HEK293 (cell line): ENCODE data around the gene C13orf46.

Experiments
- CTCF ChIA-PET: fragments of 350-600 bp; formaldehyde crosslinking; extraction: SDS; loops from one replicate; lab custom pipeline; 2021; ENCODE audit warnings: antibody characterized with exemption; lab: Yijun Ruan, JAX
- POLR2A ChIA-PET: fragments of 300-600 bp; formaldehyde crosslinking; extraction: SDS; loops from one replicate; lab custom pipeline; 2020; ENCODE audit warnings: antibody characterized with exemption, inconsistent platforms; lab: Yijun Ruan, JAX
- H3K27ac ChIP-seq: fragments of 200-500 bp; sonication (Bioruptor generic); 2 replicates; pipeline ENCODE4 v1.5.1; 2014; ENCODE audit warnings: low read depth, low read length, control low read depth, inconsistent platforms; ENCODE audit errors: extremely low read depth
- H3K36me3 ChIP-seq, 2 experiments: fragments of 200-500 bp in 1 of 2; sonication (Bioruptor generic) in 1 of 2; 1 replicate in 1 of 2; 2 replicates in 1 of 2; pipeline ENCODE4 v1.5.1; 2014 to 2017; ENCODE audit warnings: inconsistent platforms in 2 of 2, low read length in 2 of 2; ENCODE audit not compliant: control insufficient read depth in 2 of 2, insufficient read depth in 1 of 2
- H3K4me1 ChIP-seq: fragments of 200-500 bp; sonication (Bioruptor generic); 2 replicates; pipeline ENCODE4 v1.5.1; 2014; ENCODE audit warnings: mild to moderate bottlenecking, low read length, inconsistent platforms; ENCODE audit not compliant: control insufficient read depth, insufficient read depth
- H3K4me3 ChIP-seq: 2 replicates; pipeline ENCODE4 v1.5.1; 2011; ENCODE audit warnings: low read depth, mild to moderate bottlenecking, control low read depth, low read length, moderate library complexity
- H3K9me3 ChIP-seq: fragments of 200-500 bp; sonication (Bioruptor generic); 2 replicates; pipeline ENCODE4 v1.5.1; 2014; ENCODE audit warnings: low read depth, low read length, inconsistent platforms; ENCODE audit not compliant: control insufficient read depth, insufficient read depth
- HOXC10 ChIP-seq: sonication (generic); formaldehyde crosslinking; IDR thresholded peaks from 2 replicates; pipeline ENCODE4 v1.8.1; 2023; ENCODE audit warnings: mild to moderate bottlenecking, missing genetic modification reagents
- KLF9 ChIP-seq: fragments of 450-650 bp; formaldehyde crosslinking; IDR thresholded peaks from 2 replicates; pipeline ENCODE4 v1.5.1; 2016; ENCODE audit warnings: missing biosample characterization, missing genetic modification characterization, low read depth
- OVOL3 ChIP-seq: fragments of 450-650 bp; formaldehyde crosslinking; IDR thresholded peaks from 2 replicates; pipeline ENCODE4 v1.5.1; 2016; ENCODE audit warnings: missing biosample characterization, missing genetic modification characterization
- SP7 ChIP-seq: fragments of 450-650 bp; formaldehyde crosslinking; IDR thresholded peaks from 2 replicates; pipeline ENCODE4 v1.5.1; 2016; ENCODE audit warnings: missing biosample characterization, missing genetic modification characterization
- ZBTB10 ChIP-seq: fragments of 450-650 bp; formaldehyde crosslinking; IDR thresholded peaks from 2 replicates; pipeline ENCODE4 v1.5.1; 2016; ENCODE audit warnings: missing biosample characterization, missing genetic modification characterization
- ZBTB17 ChIP-seq: fragments of 450-650 bp; formaldehyde crosslinking; IDR thresholded peaks from 2 replicates; pipeline ENCODE4 v1.5.1; 2016; ENCODE audit warnings: missing biosample characterization, missing genetic modification characterization
- ZBTB48 ChIP-seq: fragments of 450-650 bp; formaldehyde crosslinking; IDR thresholded peaks from 2 replicates; pipeline ENCODE4 v1.5.1; 2016; ENCODE audit warnings: missing biosample characterization, missing genetic modification characterization
- ZFHX2 ChIP-seq: fragments of 450-650 bp; formaldehyde crosslinking; conservative IDR thresholded peaks from 2 replicates; pipeline ENCODE4 v1.5.1; 2016; ENCODE audit warnings: missing biosample characterization, missing genetic modification characterization
- ZFP37 ChIP-seq: fragments of 450-650 bp; formaldehyde crosslinking; IDR thresholded peaks from 2 replicates; pipeline ENCODE4 v1.5.1; 2016; ENCODE audit warnings: missing biosample characterization, missing genetic modification characterization
- ZIC2 ChIP-seq: fragments of 450-650 bp; formaldehyde crosslinking; IDR thresholded peaks from 2 replicates; pipeline ENCODE4 v1.5.1; 2016; ENCODE audit warnings: missing biosample characterization, missing genetic modification characterization
- ZNF280D ChIP-seq: fragments of 450-650 bp; formaldehyde crosslinking; IDR thresholded peaks from 2 replicates; pipeline ENCODE4 v1.5.1; 2016; ENCODE audit warnings: missing biosample characterization, missing genetic modification characterization
- ZNF292 ChIP-seq: fragments of 450-650 bp; formaldehyde crosslinking; IDR thresholded peaks from 2 replicates; pipeline ENCODE4 v1.5.1; 2016; ENCODE audit warnings: low read depth, missing biosample characterization, missing genetic modification characterization, borderline replicate concordance
- ZNF449 ChIP-seq: fragments of 450-650 bp; formaldehyde crosslinking; IDR thresholded peaks from 2 replicates; pipeline ENCODE4 v1.5.1; 2017; ENCODE audit warnings: missing biosample characterization, mild to moderate bottlenecking, missing genetic modification characterization, moderate library complexity
- ZNF521 ChIP-seq: fragments of 450-650 bp; formaldehyde crosslinking; IDR thresholded peaks from 2 replicates; pipeline ENCODE4 v1.5.1; 2017; ENCODE audit warnings: missing biosample characterization, mild to moderate bottlenecking, missing genetic modification characterization
- ZNF530 ChIP-seq: fragments of 450-650 bp; formaldehyde crosslinking; IDR thresholded peaks from 2 replicates; pipeline ENCODE4 v1.5.1; 2016; ENCODE audit warnings: low read depth, missing biosample characterization, missing genetic modification characterization
- ZNF558 ChIP-seq: fragments of 450-650 bp; formaldehyde crosslinking; IDR thresholded peaks from 2 replicates; pipeline ENCODE4 v1.5.1; 2016; ENCODE audit warnings: missing biosample characterization, missing genetic modification characterization
- TF ChIP-seq, protein P1 (sequence below): fragments of 450-650 bp; IDR thresholded peaks from 2 replicates; pipeline ENCODE4 v1.5.1; 2018; ENCODE audit warnings: missing biosample characterization, missing genetic modification characterization

The C13orf46 gene

GRCh38 chr13:113929628-113930615, 44.0 kb downstream of the C13orf46 start:
- H3K4me1 ChIP-seq: no peaks in the 10 kb centered on the region
- H3K9me3 ChIP-seq: no peaks in the 10 kb centered on the region
- H3K36me3 ChIP-seq: no peaks in the 10 kb centered on the region
- TF ChIP-seq, protein P1, sequence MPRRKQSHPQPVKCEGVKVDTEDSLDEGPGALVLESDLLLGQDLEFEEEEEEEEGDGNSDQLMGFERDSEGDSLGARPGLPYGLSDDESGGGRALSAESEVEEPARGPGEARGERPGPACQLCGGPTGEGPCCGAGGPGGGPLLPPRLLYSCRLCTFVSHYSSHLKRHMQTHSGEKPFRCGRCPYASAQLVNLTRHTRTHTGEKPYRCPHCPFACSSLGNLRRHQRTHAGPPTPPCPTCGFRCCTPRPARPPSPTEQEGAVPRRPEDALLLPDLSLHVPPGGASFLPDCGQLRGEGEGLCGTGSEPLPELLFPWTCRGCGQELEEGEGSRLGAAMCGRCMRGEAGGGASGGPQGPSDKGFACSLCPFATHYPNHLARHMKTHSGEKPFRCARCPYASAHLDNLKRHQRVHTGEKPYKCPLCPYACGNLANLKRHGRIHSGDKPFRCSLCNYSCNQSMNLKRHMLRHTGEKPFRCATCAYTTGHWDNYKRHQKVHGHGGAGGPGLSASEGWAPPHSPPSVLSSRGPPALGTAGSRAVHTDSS (tag by site-specific recombination): no peak
- no peak for TF ChIP-seq ZBTB10
- no peak for TF ChIP-seq HOXC10 (CRISPR knock-in tag)
- no peak for TF ChIP-seq ZBTB17 (tag by site-specific recombination)
- TF ChIP-seq ZBTB48 (tag by site-specific recombination): no peak
- ChIA-PET POLR2A (no interaction called here), CTCF (no interaction called here)
- no peak overlapping the region for H3K4me3 ChIP-seq
- H3K27ac ChIP-seq: no peak overlapping the region

DNA sequence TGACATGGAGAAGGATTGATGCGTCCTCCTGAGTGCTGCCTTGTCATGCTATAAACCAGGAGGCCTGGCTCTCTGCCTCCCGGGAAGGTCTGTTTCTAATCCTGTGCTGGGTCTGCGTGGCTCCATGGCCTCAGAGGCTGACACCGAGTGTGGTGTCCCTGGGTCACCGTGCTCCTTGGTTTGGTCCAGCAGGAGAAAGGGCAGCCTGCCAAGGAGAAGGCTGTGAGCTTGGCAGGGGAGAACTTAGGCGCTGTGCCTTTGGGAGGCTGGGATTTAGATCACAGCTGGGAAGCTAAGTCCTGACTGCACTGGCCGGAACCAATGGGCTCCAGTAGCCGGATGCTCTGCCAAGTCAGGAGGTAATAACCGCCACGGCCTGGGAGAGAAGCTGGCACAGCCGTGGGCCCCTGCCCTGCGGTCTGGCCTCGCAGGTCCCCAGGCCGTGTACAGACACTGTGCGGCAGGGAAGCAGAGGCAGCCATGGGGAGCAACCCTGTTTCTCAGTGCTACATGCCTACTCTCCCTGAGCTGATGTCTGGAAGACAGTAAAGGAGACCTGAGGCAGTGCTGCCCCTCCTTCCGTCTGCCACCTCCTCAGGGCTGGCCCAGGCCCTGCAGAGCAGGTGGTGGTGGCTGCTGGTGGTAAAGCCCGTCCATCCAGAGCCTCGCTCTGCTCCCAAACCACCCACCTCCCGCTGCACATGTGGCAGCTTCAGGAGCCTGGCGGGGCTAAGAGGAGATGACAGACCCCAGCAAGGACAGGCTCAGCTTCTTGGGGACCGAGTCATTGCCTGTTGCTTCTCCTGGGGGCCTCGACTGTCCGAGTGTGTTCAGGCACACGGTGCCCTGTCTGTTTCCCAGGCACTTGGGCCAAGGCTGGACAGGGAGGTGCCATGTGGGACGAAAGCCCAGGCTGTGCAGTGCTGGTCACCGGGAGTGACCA, 44.9 kb downstream of the C13orf46 start:
- Histone ChIP-seq H3K4me1 (no peaks in the 10 kb centered on the region), H3K9me3 (no peaks in the 10 kb centered on the region), H3K27ac (no peak overlapping the region), H3K36me3 (no peaks in the 10 kb centered on the region), H3K4me3 (no peak overlapping the region)
- ChIA-PET POLR2A (no interaction called here), CTCF (no interaction called here)
- TF ChIP-seq ZIC2 (tag by site-specific recombination) (peak; percentile 63), KLF9 (tag by site-specific recombination) (no peak)

DNA sequence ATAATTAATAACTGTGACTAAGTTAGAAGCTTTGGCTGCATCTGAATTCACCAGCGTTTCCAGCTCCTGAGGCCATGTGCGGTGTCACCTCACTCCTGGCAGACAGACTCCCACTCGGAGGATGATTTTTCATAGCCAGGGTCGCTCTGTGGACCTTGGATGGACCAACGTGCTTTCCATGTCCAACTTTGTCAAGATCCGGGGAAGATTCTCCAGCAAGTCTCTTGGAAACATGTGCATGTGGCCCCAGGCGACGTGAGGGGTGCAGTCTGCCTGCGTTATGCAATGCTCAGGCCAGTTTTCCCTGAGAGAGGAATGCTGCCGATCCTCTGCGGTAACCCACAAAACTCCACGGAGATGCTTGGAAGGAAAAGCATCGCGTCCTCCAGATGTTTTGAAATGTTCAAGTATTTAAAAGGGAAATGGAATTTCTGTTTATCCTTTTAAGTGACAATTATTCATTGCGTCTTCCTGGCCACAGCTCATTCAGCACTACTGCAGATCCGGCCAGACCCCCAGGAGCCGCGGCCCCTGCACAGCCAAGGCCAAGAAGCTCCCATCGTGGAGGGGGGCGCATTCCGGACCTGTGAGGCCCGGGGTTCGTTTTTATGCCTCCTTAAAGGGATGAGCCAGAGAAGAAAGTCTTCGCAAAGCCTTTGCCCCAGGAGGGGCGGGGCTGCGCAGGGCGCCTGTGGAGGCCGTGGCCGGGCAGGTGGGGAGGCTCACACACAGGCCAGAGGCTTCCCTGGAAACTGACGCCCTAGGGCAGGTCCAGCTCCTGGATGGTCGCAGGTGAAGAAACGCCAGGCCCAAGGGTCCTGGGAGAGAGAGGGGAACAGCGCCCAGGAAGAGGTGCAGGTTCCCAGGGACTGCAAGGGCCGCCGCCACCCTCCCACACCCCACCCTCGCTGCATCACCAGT, 46.0 kb downstream of the C13orf46 start:
- Histone ChIP-seq H3K9me3 (no peaks in the 10 kb centered on the region), H3K36me3 (no peaks in the 10 kb centered on the region), H3K4me3 (no peak overlapping the region), H3K4me1 (no peaks in the 10 kb centered on the region), H3K27ac (no peak overlapping the region)
- POLR2A ChIA-PET: no interaction called here
- CTCF ChIA-PET: no interaction called here
- TF ChIP-seq ZFHX2 (tag by site-specific recombination) (no peak), OVOL3 (tag by site-specific recombination) (no peak), ZNF558 (no peak), ZNF280D (no peak), ZNF530 (tag by site-specific recombination) (no peak), SP7 (tag by site-specific recombination) (no peak), ZFP37 (no peak), ZNF449 (tag by site-specific recombination) (no peak), ZNF292 (tag by site-specific recombination) (no peak), ZNF521 (tag by site-specific recombination) (no peak)
